ENCODE measurements around the gene ZNF407.

Gene ZNF407

DNA sequence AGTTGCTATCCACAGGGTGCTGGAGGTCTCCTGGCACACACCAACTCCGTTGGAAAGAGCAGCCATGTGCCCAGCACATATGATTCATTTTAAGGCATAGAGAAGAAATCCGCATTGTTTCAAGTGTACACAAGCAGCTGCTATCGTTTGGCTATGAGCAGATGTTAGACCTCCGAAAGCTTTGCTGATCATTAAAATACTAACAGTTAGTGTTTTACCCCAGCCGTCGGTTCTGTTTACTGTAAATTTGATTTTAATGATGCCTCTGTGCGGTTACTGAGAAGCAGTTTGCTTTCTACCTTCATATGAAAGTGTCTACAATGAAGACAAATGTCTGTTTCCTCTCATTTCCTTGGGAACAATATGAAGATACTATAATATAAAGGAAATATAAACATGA lies 456.4 kb downstream of the ZNF407 start:
- DNase-seq (ENCODE audit: low read depth), result no peak

DNA sequence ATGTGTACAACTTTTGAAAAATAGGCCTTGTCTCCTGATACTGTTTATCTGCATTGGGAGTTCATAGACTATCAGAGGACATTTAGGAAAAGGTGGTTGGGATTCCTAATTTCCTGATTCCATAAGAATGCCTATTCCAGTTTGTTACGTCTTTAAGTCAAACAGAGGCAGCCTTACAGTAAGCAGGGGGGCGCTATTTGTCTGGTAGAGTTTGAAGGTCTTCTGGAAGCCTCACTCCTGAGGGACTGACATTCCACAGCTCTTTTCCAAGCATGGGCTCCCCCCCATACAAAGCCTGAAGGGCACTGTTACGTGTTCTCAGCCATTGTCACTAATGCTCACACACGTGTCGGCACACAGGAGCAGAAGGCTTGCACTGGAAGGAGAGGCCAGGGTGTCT lies 456.9 kb downstream of the ZNF407 start:
- DNase-seq (ENCODE audit: low read depth), result no peak

DNA sequence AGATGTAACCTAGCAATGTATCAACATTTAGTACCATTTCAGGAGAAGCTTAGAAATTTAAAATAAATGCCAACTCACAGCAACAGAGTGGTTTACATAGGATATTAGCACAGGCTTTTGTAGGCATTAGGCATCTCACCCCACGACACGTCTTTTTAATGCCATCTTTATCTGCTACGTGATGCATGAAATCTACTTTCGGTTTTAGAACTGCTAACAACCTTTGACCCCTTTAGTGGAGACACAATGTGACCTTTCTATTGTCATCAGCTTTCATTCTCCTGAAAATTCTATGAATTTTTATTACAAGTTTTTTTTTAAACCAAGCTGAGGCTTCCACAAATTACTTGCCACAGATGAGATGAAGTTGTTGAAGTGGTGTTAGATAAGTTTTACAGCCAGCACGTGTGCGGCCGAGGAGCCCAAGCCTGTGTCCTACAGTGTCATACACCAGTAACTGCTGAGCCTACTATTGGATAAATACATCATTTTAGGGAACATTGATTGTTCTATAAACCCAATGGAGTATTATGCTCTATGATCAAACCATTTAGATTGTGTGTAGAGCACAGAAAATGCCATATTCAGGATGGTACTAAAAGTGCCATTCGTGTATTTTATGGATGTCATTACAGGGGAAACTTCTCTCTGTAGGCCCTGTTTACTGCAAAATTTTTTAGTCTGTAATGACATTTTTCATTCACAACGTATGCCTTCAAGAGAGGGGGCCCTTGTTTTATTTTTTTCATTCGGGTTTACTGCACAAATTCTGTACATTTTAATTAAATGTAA lies 459.7 kb downstream of the ZNF407 start:
- no peak for DNase-seq (ENCODE audit: low read depth)

DNA sequence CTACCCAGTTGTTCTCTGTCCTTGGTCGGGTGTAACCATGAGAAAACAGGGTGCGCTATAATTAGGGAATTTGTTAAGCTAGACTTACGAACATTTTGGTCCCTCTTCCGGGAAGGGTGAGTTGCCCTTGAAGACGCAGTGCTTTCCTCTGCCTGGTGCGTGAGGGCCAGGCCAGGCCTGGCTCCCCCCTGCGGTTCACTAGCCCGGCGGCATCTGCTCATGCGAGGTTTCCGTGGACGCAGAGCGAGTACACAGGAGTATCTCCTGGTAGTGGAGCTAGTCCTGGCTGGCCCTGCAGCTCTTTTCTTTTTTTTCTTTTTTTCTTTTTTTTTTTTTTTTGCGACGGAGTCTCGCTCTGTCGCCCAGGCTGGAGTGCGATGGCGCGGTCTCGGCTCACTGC lies 462.5 kb downstream of the ZNF407 start:
- no peak for DNase-seq (ENCODE audit: low read depth)

- DNase-seq (ENCODE audit: low read depth), result no peak
These were observed 464.7 kb downstream of the ZNF407 start for GRCh38 chr18:75062297-75062886.

DNA sequence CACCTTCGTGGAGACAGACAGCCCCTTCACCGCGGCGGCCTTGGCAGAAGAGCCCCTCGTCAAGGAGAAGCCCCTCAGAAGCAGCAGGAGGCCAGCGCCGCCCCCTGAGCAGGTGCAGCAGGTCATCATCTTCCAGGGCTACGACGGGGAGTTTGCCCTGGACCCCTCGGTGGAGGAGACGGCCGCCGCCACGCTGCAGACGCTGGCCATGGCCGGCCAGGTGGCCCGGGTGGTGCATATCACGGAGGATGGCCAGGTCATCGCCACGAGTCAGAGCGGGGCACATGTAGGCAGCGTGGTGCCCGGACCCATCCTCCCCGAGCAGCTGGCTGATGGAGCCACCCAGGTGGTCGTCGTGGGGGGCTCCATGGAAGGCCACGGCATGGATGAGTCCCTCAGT lies 465.5 kb downstream of the ZNF407 start:
- no peak for DNase-seq (ENCODE audit: low read depth)

DNA sequence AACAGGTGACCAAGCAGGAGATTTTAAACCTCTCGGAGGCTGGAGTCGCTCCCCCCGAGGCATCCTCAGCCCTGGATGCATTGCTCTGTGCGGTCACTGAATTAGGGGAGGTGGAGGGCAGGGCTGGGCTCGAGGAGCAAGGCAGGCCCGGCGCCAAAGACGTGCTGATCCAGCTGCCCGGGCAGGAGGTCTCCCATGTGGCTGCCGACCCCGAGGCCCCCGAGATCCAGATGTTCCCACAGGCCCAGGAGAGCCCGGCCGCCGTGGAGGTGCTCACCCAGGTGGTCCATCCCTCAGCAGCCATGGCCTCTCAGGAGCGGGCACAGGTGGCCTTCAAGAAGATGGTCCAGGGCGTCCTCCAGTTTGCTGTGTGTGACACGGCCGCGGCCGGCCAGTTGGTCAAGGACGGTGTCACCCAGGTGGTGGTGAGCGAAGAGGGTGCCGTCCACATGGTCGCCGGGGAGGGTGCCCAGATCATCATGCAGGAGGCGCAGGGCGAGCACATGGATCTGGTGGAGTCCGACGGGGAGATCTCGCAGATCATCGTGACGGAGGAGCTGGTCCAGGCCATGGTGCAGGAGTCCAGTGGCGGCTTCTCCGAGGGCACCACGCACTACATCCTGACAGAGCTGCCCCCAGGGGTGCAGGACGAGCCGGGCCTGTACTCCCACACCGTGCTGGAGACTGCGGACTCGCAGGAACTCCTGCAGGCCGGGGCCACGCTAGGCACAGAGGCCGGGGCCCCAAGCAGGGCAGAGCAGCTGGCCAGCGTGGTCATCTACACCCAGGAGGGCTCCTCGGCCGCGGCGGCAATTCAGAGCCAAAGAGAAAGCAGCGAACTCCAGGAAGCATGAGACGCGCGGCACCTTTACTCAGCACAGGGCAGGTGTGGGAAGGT lies 466.2 kb downstream of the ZNF407 start:
- no peak for DNase-seq (ENCODE audit: low read depth)

DNA sequence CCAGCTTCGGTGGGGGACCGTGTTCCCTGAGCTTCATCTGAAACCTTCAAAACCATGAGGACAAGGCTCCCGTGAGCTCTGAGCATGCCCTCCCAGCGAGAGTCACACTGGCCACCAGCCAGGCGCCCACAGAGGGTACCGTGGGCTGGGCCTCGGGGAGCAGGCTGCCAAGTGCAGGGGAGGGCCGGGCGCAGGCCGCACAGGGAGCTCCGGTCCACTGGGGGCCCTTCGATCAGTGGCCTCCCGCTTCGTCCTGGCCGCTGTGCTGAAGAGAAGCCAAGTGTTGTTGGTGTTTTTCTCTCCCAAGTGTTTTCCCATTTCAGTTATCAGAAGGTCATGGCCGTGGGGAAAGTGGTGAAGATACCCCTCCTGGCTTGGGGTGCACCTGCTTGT lies 466.8 kb downstream of the ZNF407 start:
- no peak for DNase-seq (ENCODE audit: low read depth)

GRCh38 chr18:75065251-75066000 lies 467.8 kb downstream of the ZNF407 start:
- no peak for DNase-seq (ENCODE audit: low read depth)

- DNase-seq (ENCODE audit: low read depth), result no peak
These were observed 468.6 kb downstream of the ZNF407 start for GRCh38 chr18:75066021-75066880.

DNA sequence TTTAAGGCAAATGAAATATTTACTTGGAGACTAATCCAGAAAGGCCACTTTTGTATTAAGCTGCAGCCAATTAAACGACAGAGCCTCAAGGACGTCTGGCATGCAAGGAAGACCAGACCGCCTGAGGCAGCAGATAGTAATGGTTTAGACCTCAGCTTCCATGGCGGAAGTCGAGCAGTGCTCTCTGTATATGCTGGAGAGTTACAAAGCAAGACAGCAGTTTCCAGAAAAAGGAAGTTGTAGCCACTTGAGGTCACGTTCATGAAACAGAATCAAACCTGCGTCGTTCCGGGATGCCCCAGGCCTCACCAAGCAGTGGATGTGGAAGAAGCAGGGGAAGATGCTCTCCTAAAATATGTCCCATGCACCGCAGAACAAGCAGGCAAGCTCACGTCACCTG lies 469.3 kb downstream of the ZNF407 start:
- no peak for DNase-seq (ENCODE audit: low read depth)

- DNase-seq (ENCODE audit: low read depth), result no peak
These were observed 470.5 kb downstream of the ZNF407 start for GRCh38 chr18:75067996-75068645.

GRCh38 chr18:75068682-75069435 lies 471.2 kb downstream of the ZNF407 start:
- no peak for DNase-seq (ENCODE audit: low read depth)

DNA sequence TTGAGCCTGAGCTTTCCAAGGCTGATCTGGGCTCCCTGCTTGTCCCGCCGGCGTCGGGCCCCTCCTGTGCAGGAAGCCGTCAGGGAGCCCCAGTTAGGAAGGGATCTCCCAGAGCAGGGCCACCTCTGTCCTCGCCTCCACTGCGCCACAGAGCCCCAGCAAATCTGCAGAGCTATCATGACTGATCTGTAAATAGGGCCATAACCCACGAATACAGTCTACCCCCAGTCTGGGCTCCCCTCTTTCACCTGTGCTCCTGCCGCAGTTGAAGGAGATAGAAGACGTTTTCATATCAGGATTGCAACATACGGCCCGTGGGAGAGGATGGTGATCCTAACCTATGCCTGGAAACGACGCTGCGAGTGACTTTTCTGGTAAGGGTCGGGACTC lies 472.6 kb downstream of the ZNF407 start:
- no peak for DNase-seq (ENCODE audit: low read depth)

GRCh38 chr18:75070625-75071483 lies 473.2 kb downstream of the ZNF407 start:
- DNase-seq (ENCODE audit: low read depth), result peak; percentile 21

- no peak for DNase-seq (ENCODE audit: low read depth)
These were observed 473.8 kb downstream of the ZNF407 start for GRCh38 chr18:75071484-75071785.

GRCh38 chr18:75071866-75072671 lies 474.4 kb downstream of the ZNF407 start:
- no peak for DNase-seq (ENCODE audit: low read depth)

- no peak for DNase-seq (ENCODE audit: low read depth)
These were observed 475.2 kb downstream of the ZNF407 start for GRCh38 chr18:75072672-75073371.
